Measurements from ENCODE around the gene DHRSX. TPM values are rescaled to one million over a fixed set of nuclear protein-coding genes. Genes with fewer than 3 reads are reported as not detected.

DHRSX gene
- total RNA-seq, 1 experiment from 2014 or later = 11.5 TPM

- no peak overlapping the region for H3K4me2 ChIP-seq (ENCODE audit: low read length)
- no peak overlapping the region for H2AFZ ChIP-seq (ENCODE audit: low read length)
- no peak for TF ChIP-seq CTCF (conservative IDR thresholded peaks at IDR 0.05; ENCODE audit: low read depth, low read length)
- no peak for TF ChIP-seq EZH2phosphoT487 (IDR thresholded peaks at IDR 0.05; ENCODE audit: borderline replicate concordance, low read length)
- TF ChIP-seq EZH2 (IDR thresholded peaks at IDR 0.05; ENCODE audit: low read length, unreplicated experiment) = no peak
- no peak overlapping the region for H3K27ac ChIP-seq (ENCODE audit: low read length)
- BruUV-seq (replicated peaks) = no TSS peak
- H3K79me2 ChIP-seq (ENCODE audit: low read length) = no peaks in the 10 kb centered on the region
- no peak overlapping the region for H3K9ac ChIP-seq (ENCODE audit: low read length)
- H3K4me3 ChIP-seq (ENCODE audit: low read length) = no peak overlapping the region
- H3K36me3 ChIP-seq (ENCODE audit: low read depth, low read length) = no peaks in the 10 kb centered on the region
- no peaks in the 10 kb centered on the region for H3K4me1 ChIP-seq (ENCODE audit: insufficient read depth, low read length)
- no peaks in the 10 kb centered on the region for H4K20me1 ChIP-seq (ENCODE audit: low read length)
- intact Hi-C loops (cut with micrococcal nuclease) = no loop called here
- no peak for ATAC-seq
- H3F3A ChIP-seq (ENCODE audit: low read length, unreplicated experiment) = no peaks in the 10 kb centered on the region
- no peak for DNase-seq
- POLR2A ChIA-PET (ENCODE audit: unreplicated experiment) = no interaction called here
- no peaks in the 10 kb centered on the region for H3K9me2 ChIP-seq (replicated peaks; ENCODE audit: low read length)
- no peaks in the 10 kb centered on the region for H3K27me3 ChIP-seq (ENCODE audit: low read length)
- CTCF ChIA-PET = no interaction called here
- H3K9me3 ChIP-seq (ENCODE audit: low read length) = no peaks in the 10 kb centered on the region
These were observed 173.4 kb downstream of the DHRSX start for GRCh38 chrX:2327423-2327822.

GRCh38 chrX:2325076-2325784 is 175.5 kb downstream of the DHRSX start:
- H3K4me1 ChIP-seq (ENCODE audit: insufficient read depth, low read length) = no peaks in the 10 kb centered on the region
- intact Hi-C loops (cut with micrococcal nuclease) = no loop called here
- no peak overlapping the region for H2AFZ ChIP-seq (ENCODE audit: low read length)
- H3K4me3 ChIP-seq (ENCODE audit: low read length) = no peak overlapping the region
- H3K9ac ChIP-seq (ENCODE audit: low read length) = no peak overlapping the region
- no peak for TF ChIP-seq EZH2phosphoT487 (IDR thresholded peaks at IDR 0.05; ENCODE audit: borderline replicate concordance, low read length)
- no peak for TF ChIP-seq EZH2 (IDR thresholded peaks at IDR 0.05; ENCODE audit: low read length, unreplicated experiment)
- TF ChIP-seq CTCF (conservative IDR thresholded peaks at IDR 0.05; ENCODE audit: low read depth, low read length) = no peak
- no peaks in the 10 kb centered on the region for H4K20me1 ChIP-seq (ENCODE audit: low read length)
- H3K27me3 ChIP-seq (ENCODE audit: low read length) = no peaks in the 10 kb centered on the region
- no peak overlapping the region for H3K27ac ChIP-seq (ENCODE audit: low read length)
- no peak overlapping the region for H3K4me2 ChIP-seq (ENCODE audit: low read length)
- H3K9me3 ChIP-seq (ENCODE audit: low read length) = no peaks in the 10 kb centered on the region
- DNase-seq (no peak), ATAC-seq (no peak)
- no TSS peak for BruUV-seq (replicated peaks)
- CTCF ChIA-PET = no interaction called here
- no peaks in the 10 kb centered on the region for H3K9me2 ChIP-seq (replicated peaks; ENCODE audit: low read length)
- no peaks in the 10 kb centered on the region for H3K36me3 ChIP-seq (ENCODE audit: low read depth, low read length)
- no peaks in the 10 kb centered on the region for H3F3A ChIP-seq (ENCODE audit: low read length, unreplicated experiment)
- POLR2A ChIA-PET (ENCODE audit: unreplicated experiment) = no interaction called here
- H3K79me2 ChIP-seq (ENCODE audit: low read length) = no peaks in the 10 kb centered on the region

GRCh38 chrX:2324151-2324550 is 176.6 kb downstream of the DHRSX start:
- Histone ChIP-seq H3K4me2 (ENCODE audit: low read length) (no peak overlapping the region), H3K79me2 (ENCODE audit: low read length) (no peaks in the 10 kb centered on the region), H3K4me3 (ENCODE audit: low read length) (no peak overlapping the region), H3K9me3 (ENCODE audit: low read length) (no peaks in the 10 kb centered on the region), H3K27me3 (ENCODE audit: low read length) (no peaks in the 10 kb centered on the region), H3K9ac (ENCODE audit: low read length) (no peak overlapping the region), H3F3A (ENCODE audit: low read length, unreplicated experiment) (no peaks in the 10 kb centered on the region), H2AFZ (ENCODE audit: low read length) (no peak overlapping the region), H3K9me2 (replicated peaks; ENCODE audit: low read length) (no peaks in the 10 kb centered on the region), H3K36me3 (ENCODE audit: low read depth, low read length) (no peaks in the 10 kb centered on the region), H4K20me1 (ENCODE audit: low read length) (no peaks in the 10 kb centered on the region), H3K4me1 (ENCODE audit: insufficient read depth, low read length) (no peaks in the 10 kb centered on the region), H3K27ac (ENCODE audit: low read length) (no peak overlapping the region)
- CTCF ChIA-PET = no interaction called here
- intact Hi-C loops (cut with micrococcal nuclease) = no loop called here
- POLR2A ChIA-PET (ENCODE audit: unreplicated experiment) = no interaction called here
- TF ChIP-seq EZH2 (IDR thresholded peaks at IDR 0.05; ENCODE audit: low read length, unreplicated experiment) (no peak), CTCF (conservative IDR thresholded peaks at IDR 0.05; ENCODE audit: low read depth, low read length) (no peak), EZH2phosphoT487 (IDR thresholded peaks at IDR 0.05; ENCODE audit: borderline replicate concordance, low read length) (no peak)
- no TSS peak for BruUV-seq (replicated peaks)
- ATAC-seq = no peak
- no peak for DNase-seq

Data from PC-3 (cell line).